A673 (cell line): ENCODE results near the gene ITGA11.

ENCODE experiments used
- EZH2 ChIP-seq: fragments of 200-600 bp; sonication (generic); IDR thresholded peaks from 2 replicates; pipeline ENCODE4 v1.6.1; 2017; ENCODE audit warnings: borderline replicate concordance, low read depth, mild to moderate bottlenecking, mixed read lengths, antibody characterized with exemption, low read length; ENCODE audit not compliant: poor library complexity, severe bottlenecking
- TF ChIP-seq, protein P1 (sequence below): fragments of 300-800, 200-600 bp; sonication (generic); conservative IDR thresholded peaks from 2 replicates; pipeline ENCODE4 v1.5.1; 2017; ENCODE audit warnings: low read depth, mild to moderate bottlenecking, antibody characterized with exemption, low read length, moderate library complexity, mixed read lengths

DNA sequence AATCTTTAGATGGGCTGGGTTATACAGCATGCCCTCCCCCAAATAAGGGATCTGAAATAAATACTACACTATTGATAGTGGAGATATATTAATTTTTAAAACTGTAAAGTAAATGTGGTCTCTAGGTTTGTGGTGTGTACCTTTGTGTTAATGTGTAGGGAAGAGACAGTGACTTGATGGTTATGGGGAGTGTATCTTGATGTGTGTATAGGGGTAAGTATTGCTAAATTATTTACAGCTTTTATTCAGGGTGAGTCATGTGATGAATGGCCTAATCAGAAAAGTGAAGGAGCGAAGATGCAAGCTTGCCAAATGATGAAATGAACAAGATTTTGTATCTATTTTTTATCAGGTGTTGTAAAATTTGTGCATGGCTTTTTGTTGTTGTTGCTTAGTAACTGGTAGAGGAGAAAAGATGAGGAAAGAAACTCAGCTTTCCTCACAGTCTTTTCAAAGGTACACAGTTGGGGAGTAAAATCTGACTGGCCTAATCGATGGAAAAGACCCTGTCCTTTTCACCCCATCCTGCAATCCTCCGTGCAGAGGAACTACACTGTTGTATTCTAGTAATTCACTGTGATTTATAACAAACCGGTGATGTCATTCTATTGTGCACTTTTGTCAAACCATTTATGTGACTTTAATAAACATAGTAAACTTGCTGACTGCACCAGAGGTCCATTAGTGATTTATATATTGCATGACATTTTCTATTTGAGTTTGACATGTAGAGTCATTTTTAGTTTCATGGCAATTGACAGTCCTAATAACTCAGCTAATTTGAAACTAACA, 136.8 kb downstream of the ITGA11 start:
- TF ChIP-seq EZH2 = no peak
- TF ChIP-seq, protein P1, sequence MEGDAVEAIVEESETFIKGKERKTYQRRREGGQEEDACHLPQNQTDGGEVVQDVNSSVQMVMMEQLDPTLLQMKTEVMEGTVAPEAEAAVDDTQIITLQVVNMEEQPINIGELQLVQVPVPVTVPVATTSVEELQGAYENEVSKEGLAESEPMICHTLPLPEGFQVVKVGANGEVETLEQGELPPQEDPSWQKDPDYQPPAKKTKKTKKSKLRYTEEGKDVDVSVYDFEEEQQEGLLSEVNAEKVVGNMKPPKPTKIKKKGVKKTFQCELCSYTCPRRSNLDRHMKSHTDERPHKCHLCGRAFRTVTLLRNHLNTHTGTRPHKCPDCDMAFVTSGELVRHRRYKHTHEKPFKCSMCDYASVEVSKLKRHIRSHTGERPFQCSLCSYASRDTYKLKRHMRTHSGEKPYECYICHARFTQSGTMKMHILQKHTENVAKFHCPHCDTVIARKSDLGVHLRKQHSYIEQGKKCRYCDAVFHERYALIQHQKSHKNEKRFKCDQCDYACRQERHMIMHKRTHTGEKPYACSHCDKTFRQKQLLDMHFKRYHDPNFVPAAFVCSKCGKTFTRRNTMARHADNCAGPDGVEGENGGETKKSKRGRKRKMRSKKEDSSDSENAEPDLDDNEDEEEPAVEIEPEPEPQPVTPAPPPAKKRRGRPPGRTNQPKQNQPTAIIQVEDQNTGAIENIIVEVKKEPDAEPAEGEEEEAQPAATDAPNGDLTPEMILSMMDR = no peak
